ENCODE measurements around the gene AMELX. TPM values are rescaled to one million over a fixed set of nuclear protein-coding genes. Genes with fewer than 3 reads are reported as not detected.

AMELX gene
- total RNA-seq, 1 donor from 2014 or later, result not detected

DNA sequence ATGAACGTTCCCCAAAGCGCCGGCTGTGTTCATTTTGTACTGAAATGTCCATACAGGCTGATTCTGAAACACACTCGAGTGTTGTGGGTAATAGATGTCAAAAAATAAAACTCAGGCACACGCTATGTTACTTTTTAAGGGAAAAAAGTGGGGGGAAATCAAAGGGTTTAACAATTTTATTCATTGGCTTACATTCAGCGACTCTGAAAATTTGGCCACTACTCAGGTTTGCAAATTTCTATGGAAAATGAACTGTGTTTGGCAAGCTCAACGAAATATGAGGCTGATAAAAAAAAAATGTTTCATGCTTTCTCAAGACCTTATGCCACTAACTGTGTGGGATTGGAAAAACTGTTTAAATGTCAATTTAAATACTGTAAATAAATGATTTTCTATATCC is 18.5 kb downstream of the AMELX start:
- intact Hi-C loops (cut with micrococcal nuclease), result no loop called here
- no peak for TF ChIP-seq CTCF (IDR thresholded peaks at IDR 0.05)
- H3K9me3 Mint-ChIP-seq, result no peaks in the 10 kb centered on the region
- H3K4me1 Mint-ChIP-seq, result no peaks in the 10 kb centered on the region
- POLR2A ChIA-PET, result no interaction called here
- H3K4me3 Mint-ChIP-seq, result no peak overlapping the region
- no peaks in the 10 kb centered on the region for H3K36me3 Mint-ChIP-seq (ENCODE audit: low read depth)
- no peak overlapping the region for H3K27ac Mint-ChIP-seq
- no peaks in the 10 kb centered on the region for H3K27me3 Mint-ChIP-seq
- DNase-seq, result no peak
- ATAC-seq (ENCODE audit: low read depth), result no peak
- CTCF ChIA-PET, result no interaction called here

GRCh38 chrX:11319806-11320520 is 26.8 kb downstream of the AMELX start:
- Mint-ChIP-seq H3K36me3 (ENCODE audit: low read depth) (no peaks in the 10 kb centered on the region), H3K4me1 (no peaks in the 10 kb centered on the region), H3K9me3 (no peaks in the 10 kb centered on the region), H3K27ac (no peak overlapping the region), H3K4me3 (no peak overlapping the region), H3K27me3 (no peaks in the 10 kb centered on the region)
- ChIA-PET POLR2A (no interaction called here), CTCF (no interaction called here)
- ATAC-seq (ENCODE audit: low read depth) (no peak), DNase-seq (no peak)
- intact Hi-C loops (cut with micrococcal nuclease), result no loop called here
- TF ChIP-seq CTCF (IDR thresholded peaks at IDR 0.05), result no peak

- H3K27ac Mint-ChIP-seq, result no peak overlapping the region
- H3K4me3 Mint-ChIP-seq, result no peak overlapping the region
- no peaks in the 10 kb centered on the region for H3K9me3 Mint-ChIP-seq
- no peak for ATAC-seq (ENCODE audit: low read depth)
- POLR2A ChIA-PET, result no interaction called here
- H3K36me3 Mint-ChIP-seq (ENCODE audit: low read depth), result no peaks in the 10 kb centered on the region
- H3K4me1 Mint-ChIP-seq, result no peaks in the 10 kb centered on the region
- intact Hi-C loops (cut with micrococcal nuclease), result no loop called here
- CTCF ChIA-PET, result no interaction called here
- no peak for TF ChIP-seq CTCF (IDR thresholded peaks at IDR 0.05)
- H3K27me3 Mint-ChIP-seq, result no peaks in the 10 kb centered on the region
- no peak for DNase-seq
Observed at GRCh38 chrX:11321986-11322385, 28.8 kb downstream of the AMELX start.

DNA sequence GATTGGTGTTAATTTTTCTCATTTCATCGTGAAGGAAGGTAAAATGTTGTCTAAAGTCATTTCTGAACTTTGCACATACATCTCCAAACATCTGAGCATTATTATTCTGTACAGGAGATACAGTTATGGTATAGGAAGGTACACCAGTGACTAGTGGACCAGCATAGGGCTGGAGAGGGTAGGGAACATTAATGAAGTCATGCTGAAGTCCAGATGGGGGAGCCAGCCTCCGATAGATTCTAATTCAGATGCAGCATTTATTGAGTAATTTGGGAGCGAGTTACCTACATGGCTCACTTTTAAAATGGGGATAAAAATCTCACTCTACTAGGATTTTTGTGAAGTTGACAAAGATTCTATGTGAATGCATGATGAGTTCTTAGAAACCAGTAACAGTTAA is 34.9 kb downstream of the AMELX start:
- no peak for DNase-seq
- Mint-ChIP-seq H3K4me1 (no peaks in the 10 kb centered on the region), H3K4me3 (no peak overlapping the region), H3K9me3 (no peaks in the 10 kb centered on the region), H3K27ac (no peak overlapping the region), H3K27me3 (peaks cover 2% of the 10 kb centered on the region), H3K36me3 (ENCODE audit: low read depth) (no peaks in the 10 kb centered on the region)
- no peak for ATAC-seq (ENCODE audit: low read depth)
- intact Hi-C loops (cut with micrococcal nuclease), result no loop called here
- POLR2A ChIA-PET, result no interaction called here
- CTCF ChIA-PET, result no interaction called here
- no peak for TF ChIP-seq CTCF (IDR thresholded peaks at IDR 0.05)

DNA sequence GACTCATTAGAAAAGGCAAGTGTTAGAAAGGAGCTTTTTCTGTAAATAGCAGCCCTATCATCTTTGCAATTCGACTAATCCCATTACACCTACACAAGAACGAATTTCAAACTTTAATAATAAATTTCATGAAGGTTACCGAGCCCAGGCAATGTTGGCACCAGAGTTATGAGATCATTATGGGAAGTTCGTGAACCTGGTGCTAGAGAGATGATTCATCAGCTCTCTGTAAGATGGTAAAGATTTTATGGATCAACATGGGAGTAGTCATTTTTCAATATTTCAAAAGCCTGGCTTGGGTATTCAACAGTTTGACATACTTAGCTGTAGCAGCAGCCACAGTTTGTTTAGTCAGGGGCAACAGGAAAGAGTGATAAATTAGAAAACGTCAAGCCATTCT is 35.8 kb downstream of the AMELX start:
- TF ChIP-seq CTCF (IDR thresholded peaks at IDR 0.05), result no peak
- peaks cover 2% of the 10 kb centered on the region for H3K27me3 Mint-ChIP-seq
- no peak overlapping the region for H3K27ac Mint-ChIP-seq
- ChIA-PET POLR2A (no interaction called here), CTCF (no interaction called here)
- H3K36me3 Mint-ChIP-seq (ENCODE audit: low read depth), result no peaks in the 10 kb centered on the region
- intact Hi-C loops (cut with micrococcal nuclease), result no loop called here
- no peak for ATAC-seq (ENCODE audit: low read depth)
- no peak for DNase-seq
- H3K4me3 Mint-ChIP-seq, result no peak overlapping the region
- no peaks in the 10 kb centered on the region for H3K9me3 Mint-ChIP-seq
- H3K4me1 Mint-ChIP-seq, result no peaks in the 10 kb centered on the region

All from activated B cell treated with CpG ODN at 0.5 μM for 24 hours (primary cell).